ENCODE measurements around the gene ENHO. TPM values are rescaled to one million over a fixed set of nuclear protein-coding genes. Genes with fewer than 3 reads are reported as not detected.

ENHO gene
- polyA plus RNA-seq (ENCODE audit: low read depth in 6 of 6) = not detected

- peaks cover 29 to 42% (median 34%) of the 10 kb centered on the region in 3 donors for H3K27me3 Mint-ChIP-seq
- peak within 1 kb of the TSS; percentile 56 to 89 (median 82) for H3K4me3 Mint-ChIP-seq
- H3K4me1 Mint-ChIP-seq = peaks cover 11 to 17% (median 12%) of the 10 kb centered on the region in 3 donors
- DNase-seq = peak; percentile 90
- H3K9me3 Mint-ChIP-seq = no peaks in the 10 kb centered on the region
- H3K36me3 Mint-ChIP-seq = no peaks in the 10 kb centered on the region
- peak; percentile 93 to 95 for ATAC-seq (ENCODE audit: low read depth in 2 of 2)
- H3K27ac Mint-ChIP-seq = peak within 1 kb of the TSS in 1 of 6 donors; percentile 44
These were observed at the start of gene ENHO for GRCh38 chr9:34522971-34523797. TSS of gene ENHO (minus strand) at chr9:34522990. CDS start at chr9:34521695, 1,295 bp downstream.

DNA sequence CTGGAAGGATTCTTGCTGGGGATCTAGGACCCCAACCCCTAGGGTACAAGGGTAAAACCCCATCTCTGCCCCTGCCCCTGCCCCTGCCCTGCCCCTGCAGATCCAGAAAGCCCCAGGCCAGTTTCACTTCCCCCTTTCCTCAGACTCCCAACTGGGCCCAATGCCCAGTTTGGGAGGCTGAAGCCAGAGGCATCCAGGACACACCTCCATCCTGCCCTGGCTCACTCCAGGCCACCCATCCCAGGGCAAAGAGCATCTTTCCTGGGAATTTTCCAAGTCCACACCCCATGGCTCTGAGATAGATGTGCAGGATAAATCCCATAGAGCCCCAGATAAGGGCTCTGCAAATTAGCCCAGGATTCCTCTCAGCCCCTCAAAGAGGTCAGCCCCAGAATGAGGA lies 49.3 kb upstream of the ENHO start:
- Mint-ChIP-seq H3K9me3 (no peaks in the 10 kb centered on the region), H3K27ac (no peak overlapping the region), H3K36me3 (no peaks in the 10 kb centered on the region), H3K27me3 (peaks cover 27 to 83% (median 81%) of the 10 kb centered on the region in 3 donors), H3K4me1 (peaks cover 1 to 8% (median 7%) of the 10 kb centered on the region in 3 donors), H3K4me3 (no peak overlapping the region)
- ATAC-seq (ENCODE audit: low read depth in 2 of 2) (peak; percentile 52 to 55), DNase-seq (no peak)

DNA sequence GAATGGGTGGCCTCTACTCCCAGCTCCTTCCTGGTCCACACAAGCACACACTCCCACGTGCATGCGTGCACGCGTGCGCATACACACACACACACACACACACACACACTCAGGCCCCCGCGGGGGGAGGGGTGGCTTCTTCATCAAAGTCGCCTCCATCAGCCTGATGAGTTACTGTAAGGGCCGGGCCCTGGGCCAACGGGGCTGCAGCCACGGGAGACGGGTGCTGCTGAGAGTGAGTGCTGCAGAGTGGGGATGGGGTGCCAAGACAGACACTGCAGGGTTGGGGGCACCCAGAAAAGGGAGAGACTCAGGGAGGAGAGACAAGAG lies 48.7 kb upstream of the ENHO start:
- no peaks in the 10 kb centered on the region for H3K36me3 Mint-ChIP-seq
- no peak overlapping the region for H3K27ac Mint-ChIP-seq
- no peak overlapping the region for H3K4me3 Mint-ChIP-seq
- no peak for DNase-seq
- peaks cover 0 to 7% (median 4%) of the 10 kb centered on the region in 3 donors for H3K4me1 Mint-ChIP-seq
- H3K27me3 Mint-ChIP-seq = peaks cover 33 to 83% (median 81%) of the 10 kb centered on the region in 3 donors
- no peaks in the 10 kb centered on the region for H3K9me3 Mint-ChIP-seq
- no peak for ATAC-seq (ENCODE audit: low read depth in 2 of 2)

- Mint-ChIP-seq H3K9me3 (no peaks in the 10 kb centered on the region), H3K36me3 (no peaks in the 10 kb centered on the region), H3K27me3 (peaks cover 28 to 83% (median 78%) of the 10 kb centered on the region in 3 donors), H3K4me3 (no peak overlapping the region), H3K27ac (peak overlapping the region in 1 of 6 donors; percentile 57), H3K4me1 (peaks cover 0 to 7% (median 2%) of the 10 kb centered on the region in 3 donors)
- DNase-seq = no peak
- no peak for ATAC-seq (ENCODE audit: low read depth in 2 of 2)
These were observed 48.2 kb upstream of the ENHO start for GRCh38 chr9:34570809-34571480.

GRCh38 chr9:34570376-34570775 lies 47.6 kb upstream of the ENHO start:
- Mint-ChIP-seq H3K9me3 (no peaks in the 10 kb centered on the region), H3K4me3 (no peak overlapping the region), H3K27me3 (peaks cover 24 to 83% (median 79%) of the 10 kb centered on the region in 3 donors), H3K4me1 (peaks cover 0 to 7% (median 0%) of the 10 kb centered on the region in 3 donors), H3K27ac (peak overlapping the region in 2 of 6 donors; percentile 12 to 71), H3K36me3 (no peaks in the 10 kb centered on the region)
- ATAC-seq (ENCODE audit: low read depth in 2 of 2) = no peak
- DNase-seq = no peak

DNA sequence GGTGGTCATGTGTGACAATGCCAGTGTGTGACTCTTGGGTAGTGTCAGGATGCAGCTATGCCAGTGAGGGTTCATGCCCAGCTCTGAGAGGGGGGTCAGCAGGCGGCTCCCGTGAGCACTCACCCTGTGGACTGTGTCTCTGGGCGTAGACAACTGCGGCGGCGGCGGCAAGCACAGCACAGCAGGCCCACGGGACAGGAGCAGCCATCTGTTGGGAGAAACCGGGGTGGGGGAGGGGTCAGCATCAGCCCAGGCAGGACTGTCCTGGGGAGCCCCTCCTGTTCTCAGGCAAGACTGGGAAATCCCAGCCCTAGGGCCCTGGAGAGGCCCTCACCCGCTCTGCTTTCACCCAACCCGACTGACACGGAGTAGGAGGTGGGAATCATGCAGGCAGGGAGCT lies 46.0 kb upstream of the ENHO start:
- no peak overlapping the region for H3K27ac Mint-ChIP-seq
- H3K27me3 Mint-ChIP-seq = peaks cover 27 to 83% (median 78%) of the 10 kb centered on the region in 3 donors
- H3K36me3 Mint-ChIP-seq = no peaks in the 10 kb centered on the region
- no peak for ATAC-seq (ENCODE audit: low read depth in 2 of 2)
- no peaks in the 10 kb centered on the region for H3K9me3 Mint-ChIP-seq
- H3K4me1 Mint-ChIP-seq = peaks cover 0 to 7% (median 0%) of the 10 kb centered on the region in 3 donors
- no peak for DNase-seq
- H3K4me3 Mint-ChIP-seq = no peak overlapping the region

- ATAC-seq (ENCODE audit: low read depth in 2 of 2) (no peak), DNase-seq (no peak)
- H3K27ac Mint-ChIP-seq = no peak overlapping the region
- H3K4me1 Mint-ChIP-seq = peaks cover 0 to 7% (median 4%) of the 10 kb centered on the region in 3 donors
- H3K9me3 Mint-ChIP-seq = peaks cover 0 to 3% (median 0%) of the 10 kb centered on the region in 7 donors
- H3K36me3 Mint-ChIP-seq = peaks cover 0 to under 1% of the 10 kb centered on the region in 2 donors
- peaks cover 34 to 83% (median 78%) of the 10 kb centered on the region in 3 donors for H3K27me3 Mint-ChIP-seq
- peak overlapping the region in 1 of 8 donors; percentile 36 for H3K4me3 Mint-ChIP-seq
These were observed 45.3 kb upstream of the ENHO start for GRCh38 chr9:34568133-34568532.

- Mint-ChIP-seq H3K27me3 (peaks cover 41 to 90% (median 84%) of the 10 kb centered on the region in 3 donors), H3K27ac (peak overlapping the region in 1 of 6 donors; percentile 24), H3K4me3 (no peak overlapping the region), H3K9me3 (peaks cover 0 to 14% (median 5%) of the 10 kb centered on the region in 7 donors), H3K4me1 (peaks cover 0 to 7% (median 4%) of the 10 kb centered on the region in 3 donors), H3K36me3 (peaks cover 0 to 8% of the 10 kb centered on the region in 2 donors)
- ATAC-seq (ENCODE audit: low read depth in 2 of 2) (no peak), DNase-seq (no peak)
These were observed 44.2 kb upstream of the ENHO start for GRCh38 chr9:34566972-34567371.

- peaks cover 46 to 87% (median 78%) of the 10 kb centered on the region in 3 donors for H3K27me3 Mint-ChIP-seq
- ATAC-seq (ENCODE audit: low read depth in 2 of 2) = no peak
- peaks cover 0 to 18% (median 8%) of the 10 kb centered on the region in 7 donors for H3K9me3 Mint-ChIP-seq
- no peak overlapping the region for H3K27ac Mint-ChIP-seq
- peaks cover 0 to 4% (median under 1%) of the 10 kb centered on the region in 3 donors for H3K4me1 Mint-ChIP-seq
- H3K4me3 Mint-ChIP-seq = no peak overlapping the region
- DNase-seq = no peak
- H3K36me3 Mint-ChIP-seq = peaks cover 0 to 8% of the 10 kb centered on the region in 2 donors
These were observed 43.5 kb upstream of the ENHO start for GRCh38 chr9:34566322-34566721.

DNA sequence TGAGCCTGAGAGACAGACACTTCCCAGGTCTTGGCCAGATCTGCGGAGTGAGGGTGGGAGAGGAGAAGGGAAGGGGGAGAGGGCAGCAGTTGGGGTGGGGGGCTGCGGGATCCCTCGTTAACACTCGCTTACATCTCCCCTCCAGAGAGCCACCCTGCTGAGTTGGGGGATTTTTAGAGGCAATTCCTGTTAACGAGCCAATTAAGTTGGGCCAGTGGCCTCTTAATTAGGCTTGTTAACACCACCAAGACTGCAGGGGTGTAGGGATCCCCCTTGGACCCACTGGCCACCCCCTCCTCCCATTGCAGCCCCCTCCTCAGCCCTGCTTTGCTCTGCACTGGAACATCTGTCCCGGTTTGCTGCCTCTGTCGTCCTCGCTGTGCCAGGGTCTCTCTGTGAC lies 43.1 kb upstream of the ENHO start:
- ATAC-seq (ENCODE audit: low read depth in 2 of 2) (no peak), DNase-seq (no peak)
- Mint-ChIP-seq H3K9me3 (peaks cover 0 to 18% (median 8%) of the 10 kb centered on the region in 7 donors), H3K27me3 (peaks cover 50 to 87% (median 78%) of the 10 kb centered on the region in 3 donors), H3K36me3 (peaks cover 0 to 8% of the 10 kb centered on the region in 2 donors), H3K27ac (no peak overlapping the region), H3K4me1 (peaks cover 0 to 4% (median 0%) of the 10 kb centered on the region in 3 donors), H3K4me3 (no peak overlapping the region)

GRCh38 chr9:34564617-34565016 lies 41.8 kb upstream of the ENHO start:
- H3K27me3 Mint-ChIP-seq = peaks cover 55 to 86% (median 78%) of the 10 kb centered on the region in 3 donors
- H3K27ac Mint-ChIP-seq = no peak overlapping the region
- H3K4me1 Mint-ChIP-seq = peaks cover 0 to 9% (median 0%) of the 10 kb centered on the region in 3 donors
- ATAC-seq (ENCODE audit: low read depth in 2 of 2) (no peak), DNase-seq (no peak)
- peaks cover 0 to 18% (median 8%) of the 10 kb centered on the region in 7 donors for H3K9me3 Mint-ChIP-seq
- peaks cover 0 to 8% of the 10 kb centered on the region in 2 donors for H3K36me3 Mint-ChIP-seq
- no peak overlapping the region for H3K4me3 Mint-ChIP-seq

DNA sequence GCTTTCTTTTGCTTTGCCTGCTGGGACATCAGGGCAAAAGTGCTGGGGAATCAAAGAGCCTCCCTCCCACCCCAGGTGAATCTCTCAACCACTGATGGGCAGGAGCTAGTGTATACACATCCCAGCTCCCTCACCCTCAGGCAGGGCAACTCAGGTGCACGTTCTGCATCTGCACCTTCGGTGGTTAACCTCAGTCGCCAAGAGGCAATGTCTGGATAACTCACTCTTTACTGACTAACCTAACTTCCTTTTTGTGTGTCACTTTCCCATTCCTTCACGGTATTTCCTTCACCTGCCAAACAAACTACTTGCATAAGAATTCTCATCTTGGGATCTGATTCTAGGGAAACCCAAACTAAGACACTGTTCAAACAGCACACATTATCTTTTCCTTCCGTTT lies 40.5 kb upstream of the ENHO start:
- Mint-ChIP-seq H3K4me1 (peaks cover 0 to 9% (median 0%) of the 10 kb centered on the region in 3 donors), H3K9me3 (peaks cover 0 to 18% (median 9%) of the 10 kb centered on the region in 7 donors), H3K4me3 (no peak overlapping the region), H3K27ac (peak overlapping the region in 1 of 6 donors; percentile 11), H3K36me3 (peaks cover 0 to 8% of the 10 kb centered on the region in 2 donors), H3K27me3 (peaks cover 61 to 92% (median 82%) of the 10 kb centered on the region in 3 donors)
- ATAC-seq (ENCODE audit: low read depth in 2 of 2) (no peak), DNase-seq (no peak)

GRCh38 chr9:34562135-34562745 lies 39.5 kb upstream of the ENHO start:
- Mint-ChIP-seq H3K36me3 (peaks cover 0 to 8% of the 10 kb centered on the region in 2 donors), H3K27me3 (peaks cover 61 to 93% (median 85%) of the 10 kb centered on the region in 3 donors), H3K4me3 (no peak overlapping the region), H3K9me3 (peaks cover 0 to 18% (median 9%) of the 10 kb centered on the region in 7 donors), H3K27ac (no peak overlapping the region), H3K4me1 (peaks cover 0 to 9% (median 0%) of the 10 kb centered on the region in 3 donors)
- ATAC-seq (ENCODE audit: low read depth in 2 of 2) (no peak), DNase-seq (no peak)
